PC-9 (cell line): Measurements from ENCODE around the gene NADK.

ENCODE experiments used
- CTCF ChIP-seq: fragments of 200-600 bp; sonication (generic); conservative IDR thresholded peaks from 2 replicates; pipeline ENCODE4 v1.6.1; 2017; ENCODE audit warnings: mixed run types, antibody characterized with exemption, mild to moderate bottlenecking, moderate library complexity
- EZH2 ChIP-seq: fragments of 200-600 bp; sonication (generic); IDR thresholded peaks from 2 replicates; pipeline ENCODE4 v1.8.0; 2017; ENCODE audit warnings: antibody characterized with exemption, low read depth

GRCh38 chr1:1809489-1809888 lies 31.2 kb upstream of the NADK start:
- TF ChIP-seq CTCF (no peak), EZH2 (no peak)
